GM12864 (cell line): Measurements from ENCODE around the gene PDE4A.
A peak's percentile ranks its signal among the peaks of the same experiment; 100 is the strongest.
"Not testable (repeated sequence)": the region's sequence is repeated elsewhere in the genome, so short reads cannot be mapped to it uniquely, and the experiment has no call there.

Source experiments
- DNase-seq: peaks from one replicate; pipeline ENCODE4 v3.0.0-alpha.2; 2011; ENCODE audit warnings: low read depth
- H3K4me3 ChIP-seq: 2 replicates; pipeline ENCODE4 v1.5.1; 2011; ENCODE audit warnings: mild to moderate bottlenecking, low read depth, low read length, control low read depth
- TF ChIP-seq, protein P1 (sequence below): IDR thresholded peaks from 2 replicates; pipeline ENCODE4 v1.5.1; 2011; ENCODE audit warnings: low read depth, mild to moderate bottlenecking, moderate library complexity, low read length, control low read depth, inconsistent platforms; ENCODE audit errors: missing control alignments

Gene PDE4A

DNA sequence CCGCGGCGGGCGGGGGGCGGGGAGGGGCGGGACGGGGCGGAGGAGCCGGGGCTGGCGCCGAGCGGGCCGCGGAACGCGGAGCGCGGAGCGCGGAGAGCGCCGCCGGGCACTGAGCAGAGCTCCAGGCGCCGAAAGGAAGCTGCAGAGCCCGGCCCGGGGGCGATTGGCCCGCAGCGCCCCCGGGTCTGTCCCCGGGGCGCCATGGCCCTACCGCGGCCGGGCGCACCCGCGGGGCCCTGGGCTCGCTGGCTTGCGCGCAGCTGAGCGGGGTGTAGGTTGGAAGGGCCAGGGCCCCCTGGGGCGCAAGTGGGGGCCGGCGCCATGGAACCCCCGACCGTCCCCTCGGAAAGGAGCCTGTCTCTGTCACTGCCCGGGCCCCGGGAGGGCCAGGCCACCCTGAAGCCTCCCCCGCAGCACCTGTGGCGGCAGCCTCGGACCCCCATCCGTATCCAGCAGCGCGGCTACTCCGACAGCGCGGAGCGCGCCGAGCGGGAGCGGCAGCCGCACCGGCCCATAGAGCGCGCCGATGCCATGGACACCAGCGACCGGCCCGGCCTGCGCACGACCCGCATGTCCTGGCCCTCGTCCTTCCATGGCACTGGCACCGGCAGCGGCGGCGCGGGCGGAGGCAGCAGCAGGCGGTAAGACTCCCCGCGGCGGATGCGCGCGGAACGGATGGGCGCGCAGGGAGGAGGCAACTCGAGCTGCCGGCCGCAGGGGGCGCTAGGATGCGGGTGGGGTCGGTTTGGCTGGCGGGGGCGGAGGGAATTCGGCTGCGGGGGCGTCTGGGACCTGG lies at the start of gene PDE4A:
Gene PDE4A, plus strand, starts transcription at position 95 of the 796 bp plus-strand sequence. Its CDS starts 227 bp downstream, at position 322.
- DNase-seq: no peak
- TF ChIP-seq, protein P1, sequence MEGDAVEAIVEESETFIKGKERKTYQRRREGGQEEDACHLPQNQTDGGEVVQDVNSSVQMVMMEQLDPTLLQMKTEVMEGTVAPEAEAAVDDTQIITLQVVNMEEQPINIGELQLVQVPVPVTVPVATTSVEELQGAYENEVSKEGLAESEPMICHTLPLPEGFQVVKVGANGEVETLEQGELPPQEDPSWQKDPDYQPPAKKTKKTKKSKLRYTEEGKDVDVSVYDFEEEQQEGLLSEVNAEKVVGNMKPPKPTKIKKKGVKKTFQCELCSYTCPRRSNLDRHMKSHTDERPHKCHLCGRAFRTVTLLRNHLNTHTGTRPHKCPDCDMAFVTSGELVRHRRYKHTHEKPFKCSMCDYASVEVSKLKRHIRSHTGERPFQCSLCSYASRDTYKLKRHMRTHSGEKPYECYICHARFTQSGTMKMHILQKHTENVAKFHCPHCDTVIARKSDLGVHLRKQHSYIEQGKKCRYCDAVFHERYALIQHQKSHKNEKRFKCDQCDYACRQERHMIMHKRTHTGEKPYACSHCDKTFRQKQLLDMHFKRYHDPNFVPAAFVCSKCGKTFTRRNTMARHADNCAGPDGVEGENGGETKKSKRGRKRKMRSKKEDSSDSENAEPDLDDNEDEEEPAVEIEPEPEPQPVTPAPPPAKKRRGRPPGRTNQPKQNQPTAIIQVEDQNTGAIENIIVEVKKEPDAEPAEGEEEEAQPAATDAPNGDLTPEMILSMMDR: peak; percentile 62

DNA sequence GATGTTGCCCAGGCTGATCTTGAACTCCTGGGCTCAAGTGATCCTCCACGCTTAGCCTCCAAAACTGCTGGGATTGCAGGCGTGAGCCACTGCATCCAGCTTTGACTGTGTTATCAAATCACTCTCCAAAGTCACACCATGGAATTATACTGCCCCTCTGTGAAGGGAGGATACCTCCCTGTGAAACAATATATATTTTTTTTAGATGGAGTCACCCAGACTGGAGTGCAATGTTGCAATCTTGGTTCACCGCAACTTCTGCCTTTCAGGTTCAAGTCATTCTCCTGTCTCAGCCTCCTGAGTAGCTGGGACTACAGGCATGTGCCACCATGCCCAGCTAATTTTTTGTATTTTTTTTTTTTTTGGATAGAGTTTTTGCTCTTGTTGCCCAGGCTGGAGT lies 47.6 kb upstream of the PDE4A start:
- TF ChIP-seq, protein P1: no peak
- no peak overlapping the region for H3K4me3 ChIP-seq
- no peak for DNase-seq

More for the DNA sequence above, at the start of gene PDE4A:
- H3K4me3 ChIP-seq: peak within 1 kb of the TSS; percentile 56

DNA sequence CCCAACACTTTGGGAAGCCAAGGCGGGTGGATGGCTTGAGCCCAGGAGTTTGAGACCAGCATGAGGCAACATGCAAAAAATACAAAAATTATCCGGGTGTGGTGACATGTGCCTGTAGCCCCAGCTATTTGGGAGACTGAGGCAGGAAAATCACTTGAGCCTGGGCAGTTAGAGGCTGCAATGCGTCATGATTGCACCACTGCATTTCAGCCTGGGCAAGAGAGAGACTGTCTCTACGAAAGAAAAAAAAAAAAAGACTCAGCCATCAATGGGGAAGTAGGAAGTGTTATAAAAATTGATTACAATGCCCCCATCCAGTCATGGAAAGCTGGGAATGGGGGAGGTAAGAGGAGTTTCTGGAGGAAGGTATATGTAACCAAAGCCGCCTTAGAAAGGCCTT lies 45.4 kb upstream of the PDE4A start:
- no peak overlapping the region for H3K4me3 ChIP-seq
- TF ChIP-seq, protein P1: no peak
- DNase-seq: no peak

DNA sequence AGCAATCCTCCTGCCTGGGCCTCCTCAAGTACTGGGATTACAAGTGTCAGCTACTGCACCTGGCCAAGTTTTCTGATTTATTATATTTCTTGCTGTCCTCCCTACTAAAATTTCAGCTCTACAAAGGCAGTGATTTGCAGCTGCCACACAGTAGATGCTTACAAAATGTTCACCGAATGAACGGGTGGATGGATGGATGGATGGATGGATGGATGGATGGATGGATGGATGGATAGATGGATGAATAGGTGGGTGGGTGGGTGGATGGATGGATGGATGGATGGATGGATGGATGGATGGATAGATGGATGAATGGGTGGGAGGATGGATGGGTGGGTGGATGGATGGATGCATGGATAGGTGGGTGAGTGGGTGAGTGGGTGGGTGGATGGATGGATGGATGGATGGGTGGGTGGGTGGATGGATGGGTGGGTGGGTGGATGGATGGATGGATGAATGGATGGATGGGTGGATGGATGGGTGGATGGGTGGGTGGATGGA lies 43.1 kb upstream of the PDE4A start:
- H3K4me3 ChIP-seq, DNase-seq: not testable (repeated sequence)

DNA sequence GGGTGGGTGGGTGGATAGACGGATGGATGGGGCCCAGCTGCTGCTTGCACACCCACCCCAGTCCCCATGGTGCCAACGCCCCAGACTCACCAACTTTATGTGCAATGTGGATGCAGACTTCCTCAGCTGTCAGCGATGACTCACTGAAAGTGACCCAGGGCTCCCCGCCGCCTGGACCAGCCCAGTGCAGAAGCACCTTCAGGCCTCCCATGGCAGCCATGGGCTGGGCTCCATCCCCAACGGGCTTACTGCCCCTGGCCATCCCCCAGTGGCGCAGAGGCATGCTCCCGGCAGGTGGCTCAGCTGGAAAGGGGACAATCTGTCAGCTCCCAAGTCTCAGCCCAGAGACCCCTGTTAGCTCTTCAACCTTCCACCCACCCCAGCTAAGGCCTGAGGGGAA lies 42.2 kb upstream of the PDE4A start:
- no peak overlapping the region for H3K4me3 ChIP-seq
- TF ChIP-seq, protein P1: no peak
- DNase-seq: no peak

DNA sequence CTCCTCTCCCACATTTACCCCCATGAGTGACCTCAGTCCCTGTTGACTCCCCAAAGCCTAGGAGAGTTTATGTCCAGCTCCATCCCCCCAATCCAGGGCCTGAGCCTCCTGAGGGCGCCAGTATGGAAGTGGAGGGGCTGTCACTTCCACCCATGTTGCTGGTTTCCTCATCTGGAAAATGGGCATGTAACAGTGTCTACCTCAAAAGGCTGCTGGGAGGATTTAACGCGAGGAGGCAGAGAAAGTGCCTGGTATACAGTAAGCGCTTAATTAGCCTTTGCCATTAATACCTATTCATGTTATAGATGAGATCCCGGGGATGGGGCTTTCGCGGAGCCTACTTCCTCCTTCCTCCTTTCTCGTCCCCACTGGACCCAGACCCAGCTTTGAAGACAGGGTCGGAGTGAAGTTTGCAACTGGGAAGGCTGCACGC lies 40.4 kb upstream of the PDE4A start:
- H3K4me3 ChIP-seq: peak overlapping the region; percentile 92
- TF ChIP-seq, protein P1: no peak
- no peak for DNase-seq

GRCh38 chr19:10380313-10381102 lies 39.8 kb upstream of the PDE4A start, which contains the start of gene TYK2:
TSS of gene TYK2 (minus strand) at chr19:10380572. CDS start at chr19:10378406, 2,166 bp downstream.
- TF ChIP-seq, protein P1: no peak
- H3K4me3 ChIP-seq: peak within 1 kb of the TSS; percentile 92
- DNase-seq: peak; percentile 97

- not testable (repeated sequence) for DNase-seq, H3K4me3 ChIP-seq
Observed at GRCh38 chr19:10383223-10383499, 37.2 kb upstream of the PDE4A start.
